Left kidney (tissue), 8 donors: ENCODE measurements around the gene IGLL1. TPM values are rescaled to one million over a fixed set of nuclear protein-coding genes. Genes with fewer than 3 reads are reported as not detected.
"Not testable (repeated sequence)": the region's sequence is repeated elsewhere in the genome, so short reads cannot be mapped to it uniquely, and the experiment has no call there.

Experiments
- DNase-seq: peaks from one replicate; pipeline ENCODE4 v3.0.0-alpha.2; 2013
- long read RNA-seq, 8 donors: transcript quantifications; one replicate each; lab custom pipeline, GENCODE V29; 2026
- polyA plus RNA-seq: library from polyadenylated mRNA; unstranded; fragments of 120-200 nt; gene quantifications from one replicate; pipeline ENCODE4 v1.2.1, GENCODE V29; 2013; ENCODE audit not compliant: insufficient read length

IGLL1 gene
- polyA plus RNA-seq, result 0.40 TPM
- long read RNA-seq, donor 1, result 0 reads
- long read RNA-seq, donor 2, result 0 reads
- long read RNA-seq, donor 3, result 0 reads
- long read RNA-seq, donor 4, partial matches to known transcripts, result 0 of 1 reads
- long read RNA-seq, donor 4, other reads (novel, unspliced or antisense), result 0 of 1 reads
- long read RNA-seq, donor 5, partial matches to known transcripts, result 0 of 1 reads
- long read RNA-seq, donor 5, other reads (novel, unspliced or antisense), result 0 of 1 reads
- long read RNA-seq, donor 6, result 0 reads
- long read RNA-seq, donor 7, partial matches to known transcripts, result 0 of 1 reads
- long read RNA-seq, donor 7, other reads (novel, unspliced or antisense), result 0 of 1 reads
- long read RNA-seq, donor 8, result 0 reads

- no peak for DNase-seq
Observed at GRCh38 chr22:23579870-23580575, at the start of gene IGLL1. Gene IGLL1 (minus strand): TSS chr22:23580290. CDS start chr22:23580190, 100 bp downstream.

- not testable (repeated sequence) for DNase-seq
Observed at GRCh38 chr22:23628056-23628743, 48.1 kb upstream of the IGLL1 start.

GRCh38 chr22:23627401-23628055, 47.4 kb upstream of the IGLL1 start:
- DNase-seq, result not testable (repeated sequence)

- DNase-seq, result no peak
Observed at GRCh38 chr22:23626286-23626975, 46.3 kb upstream of the IGLL1 start.

GRCh38 chr22:23622634-23623033, 42.5 kb upstream of the IGLL1 start:
- no peak for DNase-seq

- not testable (repeated sequence) for DNase-seq
Observed at GRCh38 chr22:23621916-23622315, 41.8 kb upstream of the IGLL1 start.

GRCh38 chr22:23621082-23621780, 41.1 kb upstream of the IGLL1 start:
- no peak for DNase-seq

- DNase-seq, result no peak
Observed at GRCh38 chr22:23613193-23613972, 33.3 kb upstream of the IGLL1 start.

GRCh38 chr22:23609983-23610781, 30.1 kb upstream of the IGLL1 start:
- no peak for DNase-seq

- DNase-seq, result peak; percentile 7
Observed at GRCh38 chr22:23608583-23608982, 28.5 kb upstream of the IGLL1 start.

- DNase-seq, result no peak
Observed at GRCh38 chr22:23606204-23607131, 26.4 kb upstream of the IGLL1 start.

- no peak for DNase-seq
Observed at GRCh38 chr22:23604939-23605712, 25.0 kb upstream of the IGLL1 start.

- DNase-seq, result no peak
Observed at GRCh38 chr22:23603266-23603665, 23.2 kb upstream of the IGLL1 start.

GRCh38 chr22:23598805-23599518, 18.9 kb upstream of the IGLL1 start:
- no peak for DNase-seq

- DNase-seq, result not testable (repeated sequence)
Observed at GRCh38 chr22:23597576-23598268, 17.6 kb upstream of the IGLL1 start.

- not testable (repeated sequence) for DNase-seq
Observed at GRCh38 chr22:23595904-23596303, 15.8 kb upstream of the IGLL1 start.
